Measurements from ENCODE around the gene CHRDL2. TPM values are rescaled to one million over a fixed set of nuclear protein-coding genes. Genes with fewer than 3 reads are reported as not detected.
A peak's percentile ranks its signal among the peaks of the same experiment; 100 is the strongest.

Gene CHRDL2
- total RNA-seq, 1 donor from 2014 or later, result not detected

DNA sequence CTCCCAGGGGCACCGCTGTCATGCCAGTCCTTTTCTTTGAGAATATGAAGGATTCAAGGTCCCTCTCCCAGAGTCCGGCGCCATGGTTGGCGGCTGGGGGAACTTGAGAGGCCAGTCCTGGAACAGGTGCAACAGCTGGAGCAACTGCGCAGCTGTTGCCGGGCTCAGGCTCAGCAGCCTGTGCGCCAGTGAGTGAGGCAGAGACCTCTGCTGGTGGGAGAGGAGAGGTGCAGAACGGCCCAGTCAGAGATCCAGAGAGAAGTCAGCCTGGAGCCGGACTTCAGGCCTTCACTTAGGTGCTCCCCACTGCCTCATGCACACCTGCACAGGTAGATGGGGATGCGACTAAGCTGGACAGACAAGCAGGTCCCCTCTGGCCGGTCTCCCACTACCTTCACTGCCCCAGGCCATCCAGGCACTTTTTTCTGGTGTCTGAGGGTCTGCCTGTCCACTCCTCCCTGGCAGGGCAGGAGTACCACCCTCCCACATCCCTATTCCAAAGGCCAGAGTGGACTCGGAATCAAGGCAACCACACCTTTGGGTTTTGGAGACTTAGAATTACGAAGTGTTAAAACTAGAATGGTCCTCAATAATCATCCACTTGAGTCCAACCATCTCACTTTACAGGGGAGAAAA, 4.6 kb downstream of the CHRDL2 start:
- no peaks in the 10 kb centered on the region for H3K9me3 ChIP-seq
- no peak overlapping the region for H3K4me3 ChIP-seq
- TF ChIP-seq, protein P1, sequence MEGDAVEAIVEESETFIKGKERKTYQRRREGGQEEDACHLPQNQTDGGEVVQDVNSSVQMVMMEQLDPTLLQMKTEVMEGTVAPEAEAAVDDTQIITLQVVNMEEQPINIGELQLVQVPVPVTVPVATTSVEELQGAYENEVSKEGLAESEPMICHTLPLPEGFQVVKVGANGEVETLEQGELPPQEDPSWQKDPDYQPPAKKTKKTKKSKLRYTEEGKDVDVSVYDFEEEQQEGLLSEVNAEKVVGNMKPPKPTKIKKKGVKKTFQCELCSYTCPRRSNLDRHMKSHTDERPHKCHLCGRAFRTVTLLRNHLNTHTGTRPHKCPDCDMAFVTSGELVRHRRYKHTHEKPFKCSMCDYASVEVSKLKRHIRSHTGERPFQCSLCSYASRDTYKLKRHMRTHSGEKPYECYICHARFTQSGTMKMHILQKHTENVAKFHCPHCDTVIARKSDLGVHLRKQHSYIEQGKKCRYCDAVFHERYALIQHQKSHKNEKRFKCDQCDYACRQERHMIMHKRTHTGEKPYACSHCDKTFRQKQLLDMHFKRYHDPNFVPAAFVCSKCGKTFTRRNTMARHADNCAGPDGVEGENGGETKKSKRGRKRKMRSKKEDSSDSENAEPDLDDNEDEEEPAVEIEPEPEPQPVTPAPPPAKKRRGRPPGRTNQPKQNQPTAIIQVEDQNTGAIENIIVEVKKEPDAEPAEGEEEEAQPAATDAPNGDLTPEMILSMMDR (IDR thresholded peaks at IDR 0.05), result peak; percentile 89 to 94 (median 91)
- H3K36me3 ChIP-seq, result no peaks in the 10 kb centered on the region
- no peak overlapping the region for H3K27ac ChIP-seq
- H3K4me1 ChIP-seq, result peaks cover 3 to 7% of the 10 kb centered on the region in 2 donors
- H3K27me3 ChIP-seq, result peaks cover 4% of the 10 kb centered on the region
- intact Hi-C loops (cut with DNase I), result loop anchor here (1.0 to 10.0 kb wide), 4 partner anchors 24 to 262 kb away; partner anchors contain the start of gene KCNE3
- peak in 1 of 2 donors; percentile 86 for DNase-seq (ENCODE audit: low spot score in 2 of 2)

DNA sequence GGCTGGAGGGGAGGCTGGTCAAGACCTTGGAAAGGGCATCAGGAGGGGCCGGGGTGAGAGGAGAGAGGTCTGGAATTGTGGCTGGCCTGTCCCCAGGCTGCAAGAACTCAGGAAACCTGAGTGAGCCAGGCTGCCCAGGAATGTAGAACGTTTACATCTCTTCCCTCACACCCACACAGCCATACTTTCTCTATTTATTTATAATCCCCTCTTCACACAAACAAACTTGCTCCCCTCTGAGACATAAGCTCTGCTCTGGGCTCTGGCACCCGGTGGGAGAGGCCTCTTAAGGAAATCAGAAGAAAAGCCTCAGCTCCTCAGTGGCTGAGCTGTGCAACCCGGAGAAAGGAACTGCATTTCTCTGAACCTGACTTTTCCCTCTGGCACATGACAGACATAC, 5.5 kb downstream of the CHRDL2 start:
- Histone ChIP-seq H3K27me3 (peaks cover 3% of the 10 kb centered on the region), H3K4me3 (no peak overlapping the region), H3K4me1 (peaks cover 6 to 11% of the 10 kb centered on the region in 2 donors), H3K9me3 (no peaks in the 10 kb centered on the region), H3K36me3 (no peaks in the 10 kb centered on the region), H3K27ac (no peak overlapping the region)
- intact Hi-C loops (cut with DNase I), result loop anchor here (1.0 to 10.0 kb wide), 4 partner anchors 23 to 261 kb away; partner anchors contain the start of gene KCNE3
- TF ChIP-seq, protein P1 (IDR thresholded peaks at IDR 0.05), result no peak
- no peak for DNase-seq (ENCODE audit: low spot score in 2 of 2)

DNA sequence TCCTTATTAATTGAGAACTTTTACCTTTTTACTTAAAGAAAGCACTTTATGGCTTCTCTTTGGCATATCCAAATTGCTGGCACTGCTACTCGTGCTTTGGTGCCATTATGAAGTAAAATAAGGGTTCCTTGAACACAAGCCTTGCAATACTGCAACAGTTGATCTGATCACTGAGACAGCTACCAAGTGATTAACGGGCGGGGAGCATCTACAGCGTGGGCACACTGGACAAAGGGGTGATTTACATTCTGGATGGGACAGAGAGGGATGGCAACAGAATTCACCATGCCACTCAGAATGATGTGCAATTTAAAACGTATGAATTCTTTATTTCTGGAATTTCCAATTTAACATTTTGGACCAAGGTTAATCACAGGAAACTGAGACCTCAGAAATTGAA, 7.7 kb downstream of the CHRDL2 start:
- H3K27ac ChIP-seq, result no peak overlapping the region
- H3K4me3 ChIP-seq, result no peak overlapping the region
- H3K36me3 ChIP-seq, result no peaks in the 10 kb centered on the region
- DNase-seq (ENCODE audit: low spot score in 2 of 2), result no peak
- intact Hi-C loops (cut with DNase I), result loop anchor here (10.0 kb wide), 1 partner anchor 259 kb away; the partner anchor contains the start of gene KCNE3
- peaks cover 11 to 21% of the 10 kb centered on the region in 2 donors for H3K4me1 ChIP-seq
- H3K9me3 ChIP-seq, result no peaks in the 10 kb centered on the region
- H3K27me3 ChIP-seq, result no peaks in the 10 kb centered on the region
- TF ChIP-seq, protein P1 (IDR thresholded peaks at IDR 0.05), result no peak

DNA sequence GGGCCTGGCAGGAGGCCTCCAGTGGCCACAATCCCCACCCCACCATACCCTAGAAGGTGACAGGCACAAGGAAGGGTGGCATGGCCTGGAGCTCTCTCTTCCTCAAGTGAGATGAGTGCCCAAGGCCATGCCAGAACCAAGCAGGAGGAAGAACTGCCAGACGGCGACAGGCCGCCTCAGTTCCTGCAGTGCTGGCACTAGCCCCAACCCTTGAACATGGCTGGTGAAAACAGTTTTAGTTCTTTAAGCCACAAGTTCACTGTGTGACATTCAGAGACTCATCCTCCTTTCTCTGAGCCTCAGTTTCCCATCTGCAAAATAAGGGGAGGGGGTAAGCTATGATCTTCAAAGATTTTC, 9.8 kb downstream of the CHRDL2 start:
- no peak for DNase-seq (ENCODE audit: low spot score in 2 of 2)
- H3K27me3 ChIP-seq, result no peaks in the 10 kb centered on the region
- H3K36me3 ChIP-seq, result no peaks in the 10 kb centered on the region
- intact Hi-C loops (cut with DNase I), result loop anchor here (10.0 kb wide), 1 partner anchor 257 kb away; the partner anchor contains the start of gene KCNE3
- no peak overlapping the region for H3K4me3 ChIP-seq
- TF ChIP-seq, protein P1 (IDR thresholded peaks at IDR 0.05), result no peak
- no peaks in the 10 kb centered on the region for H3K9me3 ChIP-seq
- H3K27ac ChIP-seq, result peak overlapping the region; percentile 69 to 79
- H3K4me1 ChIP-seq, result peaks cover 19 to 33% of the 10 kb centered on the region in 2 donors

DNA sequence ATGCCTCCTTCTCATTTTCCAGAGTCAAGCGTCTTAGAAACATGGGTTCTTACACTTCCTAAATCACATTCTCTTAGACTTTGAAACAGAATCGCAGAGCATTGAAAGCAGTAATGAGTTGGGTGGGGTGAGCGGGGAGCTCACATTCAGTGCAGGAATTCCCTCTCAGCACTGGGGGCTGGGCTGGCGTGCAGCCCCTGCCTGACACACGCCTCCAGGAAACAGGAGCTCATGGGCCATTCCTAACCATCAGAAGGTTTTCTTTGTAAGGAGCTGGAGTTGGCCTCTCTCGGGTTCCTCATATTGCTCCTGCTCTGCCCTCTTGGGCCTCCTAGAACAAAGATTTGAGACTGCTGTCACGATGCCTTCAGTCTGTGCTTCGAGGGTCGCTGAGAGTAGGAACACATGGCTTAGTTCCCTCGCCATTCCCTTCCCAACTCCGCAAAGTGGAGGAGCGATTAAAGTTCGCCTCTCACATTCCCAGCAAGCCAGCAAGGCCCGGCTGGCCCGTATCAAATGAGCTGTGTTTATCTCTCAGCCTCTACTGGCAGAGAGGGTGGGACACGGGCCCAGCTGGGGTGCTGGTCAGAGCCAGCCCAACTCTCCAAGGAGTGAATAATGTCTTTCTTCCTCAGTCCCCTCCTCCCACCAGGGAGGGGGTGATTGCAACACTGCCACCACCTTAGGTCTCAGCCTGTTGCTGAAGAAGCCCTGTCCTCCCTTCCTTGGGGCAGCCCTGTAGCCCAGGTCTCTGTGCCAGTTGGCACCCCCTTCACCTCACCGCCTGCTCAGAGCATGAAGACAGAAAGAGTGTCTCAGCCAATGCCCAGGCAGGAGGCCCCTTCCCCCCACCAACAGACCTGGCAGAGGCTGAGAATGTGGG, 10.4 kb downstream of the CHRDL2 start:
- DNase-seq (ENCODE audit: low spot score in 2 of 2), result peak; percentile 19 to 87
- Histone ChIP-seq H3K9me3 (no peaks in the 10 kb centered on the region), H3K4me3 (no peak overlapping the region), H3K27me3 (no peaks in the 10 kb centered on the region), H3K27ac (peak overlapping the region; percentile 69 to 79), H3K36me3 (no peaks in the 10 kb centered on the region), H3K4me1 (peaks cover 19 to 30% of the 10 kb centered on the region in 2 donors)
- intact Hi-C loops (cut with DNase I), result loop anchor here (10.0 kb wide), 1 partner anchor 256 kb away; the partner anchor contains the start of gene KCNE3
- TF ChIP-seq, protein P1 (IDR thresholded peaks at IDR 0.05), result no peak
